DMS 273 (cell line): ENCODE results near the gene THSD7B.

Experiments used
- DNase-seq: peaks from one replicate; lab custom pipeline; 2025; ENCODE audit not compliant: unreplicated experiment; lab: John Stamatoyannopoulos, UW

The THSD7B gene

GRCh38 chr2:137151731-137152130 lies 386.4 kb downstream of the THSD7B start:
- DNase-seq: no peak

- DNase-seq: no peak
These were observed 389.6 kb downstream of the THSD7B start for GRCh38 chr2:137154946-137155345.

- no peak for DNase-seq
These were observed 390.2 kb downstream of the THSD7B start for GRCh38 chr2:137155356-137156104.

- no peak for DNase-seq
These were observed 391.0 kb downstream of the THSD7B start for GRCh38 chr2:137156221-137156844.

- DNase-seq: no peak
These were observed 392.5 kb downstream of the THSD7B start for GRCh38 chr2:137157851-137158250.

- no peak for DNase-seq
These were observed 395.9 kb downstream of the THSD7B start for GRCh38 chr2:137161250-137161649.

GRCh38 chr2:137165968-137166367 lies 400.6 kb downstream of the THSD7B start:
- DNase-seq: no peak

- no peak for DNase-seq
These were observed 402.3 kb downstream of the THSD7B start for GRCh38 chr2:137167651-137168050.

- no peak for DNase-seq
These were observed 403.2 kb downstream of the THSD7B start for GRCh38 chr2:137168552-137168951.

- DNase-seq: no peak
These were observed 406.8 kb downstream of the THSD7B start for GRCh38 chr2:137172162-137172561.

GRCh38 chr2:137173463-137173862 lies 408.1 kb downstream of the THSD7B start:
- peak; percentile 12 for DNase-seq

- DNase-seq: no peak
These were observed 409.9 kb downstream of the THSD7B start for GRCh38 chr2:137175246-137175645.

- DNase-seq: no peak
These were observed 413.6 kb downstream of the THSD7B start for GRCh38 chr2:137178951-137179377.

- DNase-seq: no peak
These were observed 414.2 kb downstream of the THSD7B start for GRCh38 chr2:137179542-137179941.

GRCh38 chr2:137180012-137180411 lies 414.7 kb downstream of the THSD7B start:
- no peak for DNase-seq

- peak; percentile 16 for DNase-seq
These were observed 416.0 kb downstream of the THSD7B start for GRCh38 chr2:137181370-137181769.

- peak; percentile 19 for DNase-seq
These were observed 416.7 kb downstream of the THSD7B start for GRCh38 chr2:137182071-137182470.

GRCh38 chr2:137183206-137183898 lies 418.0 kb downstream of the THSD7B start:
- no peak for DNase-seq

GRCh38 chr2:137185378-137186078 lies 420.2 kb downstream of the THSD7B start:
- DNase-seq: no peak

- DNase-seq: no peak
These were observed 421.9 kb downstream of the THSD7B start for GRCh38 chr2:137187216-137187615.

GRCh38 chr2:137190411-137191195 lies 425.3 kb downstream of the THSD7B start:
- DNase-seq: no peak
